ENCODE results near the gene ZER1. TPM values are rescaled to one million over a fixed set of nuclear protein-coding genes. Genes with fewer than 3 reads are reported as not detected.

The ZER1 gene
- total and polyA plus RNA-seq, 2 of the 8 experiments (the other 6 are each of a cell fraction or from before 2014, with no cell fraction given), result 20.5 to 26.6 TPM

- Histone ChIP-seq H3K27ac (ENCODE audit: low read depth, low read length) (no peak overlapping the region), H2AK5ac (ENCODE audit: low read depth, low read length) (no peak overlapping the region), H4K5ac (ENCODE audit: insufficient read length, low read depth, low read length) (no peak overlapping the region), H3K4ac (replicated peaks; ENCODE audit: insufficient read length, low read depth, low read length) (no peak overlapping the region), H2BK15ac (ENCODE audit: low read length) (no peak overlapping the region), H3K4me2 (ENCODE audit: insufficient read depth in 1 of 2, low read depth in 2 of 2, low read length in 2 of 2) (no peak overlapping the region), H3K23ac (ENCODE audit: insufficient read length) (no peak overlapping the region), H2BK120ac (replicated peaks; ENCODE audit: low read depth, low read length) (no peak overlapping the region), H3K4me1 (replicated peaks in 1 of 4; ENCODE audit: control insufficient read depth in 3 of 4, insufficient read depth in 4 of 4, low read length in 3 of 4) (peaks cover 0 to 4% (median 2%) of the 10 kb centered on the region in 4 experiments; a peak in 3 of 7 replicates), H4K20me1 (replicated peaks in 1 of 2; ENCODE audit: control insufficient read depth in 1 of 2, insufficient read depth in 2 of 2, low read length in 2 of 2) (peaks cover 0 to 2% of the 10 kb centered on the region in 2 experiments), H2BK12ac (ENCODE audit: low read depth, low read length) (no peak overlapping the region), H2AFZ (ENCODE audit: low read length) (no peak overlapping the region), H3K23me2 (ENCODE audit: low read depth, low read length) (peaks cover 7% of the 10 kb centered on the region; the same call in 1 of the 2 replicates), H2BK20ac (ENCODE audit: low read length) (no peak overlapping the region), H2BK5ac (ENCODE audit: low read depth, low read length) (peak overlapping the region; percentile 35; the same call in 1 of the 2 replicates), H3K27me3 (replicated peaks in 1 of 4; ENCODE audit: control insufficient read depth in 3 of 4, extremely low read depth in 1 of 4, insufficient read depth in 3 of 4, low read length in 3 of 4) (no peaks in the 10 kb centered on the region), H3K4me3 (ENCODE audit: extremely low read depth in 1 of 4, insufficient read depth in 2 of 4, low read depth in 3 of 4, low read length in 4 of 4) (no peak overlapping the region), H3K18ac (ENCODE audit: extremely low read depth, low read length) (no peak overlapping the region), H3K9ac (replicated peaks in 1 of 4; ENCODE audit: extremely low read depth in 1 of 4, low read depth in 3 of 4, low read length in 3 of 4) (no peak overlapping the region), H4K91ac (replicated peaks; ENCODE audit: insufficient read length, low read length) (no peak overlapping the region), H4K8ac (ENCODE audit: extremely low read depth, insufficient read depth, low read length) (no peak overlapping the region), H3K14ac (ENCODE audit: insufficient read length) (no peak overlapping the region), H3K56ac (replicated peaks; ENCODE audit: insufficient read length, low read depth, low read length) (no peak overlapping the region), H3K79me1 (ENCODE audit: low read depth, low read length) (no peaks in the 10 kb centered on the region), H3K9me3 (ENCODE audit: insufficient read depth in 2 of 2, low read depth in 1 of 2, low read length in 1 of 2) (no peaks in the 10 kb centered on the region), H3K79me2 (ENCODE audit: control insufficient read depth in 1 of 2, insufficient read depth in 2 of 2, low read length in 2 of 2) (no peaks in the 10 kb centered on the region), H3K36me3 (ENCODE audit: control insufficient read depth in 2 of 4, insufficient read depth in 4 of 4, low read length in 3 of 4) (peaks cover 0 to 5% (median 0%) of the 10 kb centered on the region in 4 experiments; a peak in 2 of 8 replicates)
- no peak for TF ChIP-seq JUND (IDR thresholded peaks at IDR 0.05; ENCODE audit: low read length)
- no peak for TF ChIP-seq CEBPB (IDR thresholded peaks at IDR 0.05; ENCODE audit: low read depth, low read length)
- no peak for TF ChIP-seq ATF2 (IDR thresholded peaks at IDR 0.05; ENCODE audit: low read length)
- no peak for TF ChIP-seq GTF2F1 (IDR thresholded peaks at IDR 0.05; ENCODE audit: borderline replicate concordance, low read depth, low read length)
- TF ChIP-seq KDM1A (IDR thresholded peaks at IDR 0.05; ENCODE audit: borderline replicate concordance, low read length), result no peak
- no peak for TF ChIP-seq RFX5 (IDR thresholded peaks at IDR 0.05; ENCODE audit: borderline replicate concordance, low read depth, low read length)
- WGBS, 2 experiments (ENCODE audit: extremely low coverage in 1 of 2, insufficient coverage in 1 of 2, insufficient read length in 1 of 2, insufficient replicate concordance in 2 of 2, low coverage in 1 of 2, low lambda C conversion rate in 2 of 2, missing lambda C conversion rate in 1 of 2), result 94% methylated on average over 21 of the region's 23 CpGs; no CpG with 5 or more reads in 1 of the 2 experiments
- FAIRE-seq (no peak), DNase-seq (ENCODE audit: low read depth in 1 of 2, low spot score in 2 of 2) (no peak)
- ChIA-PET CTCF (ENCODE audit: partially characterized antibody) (interaction anchor here (1.4 kb wide), 2 partner anchors 13 to 71 kb away, joined by 3 to 5 read pairs; no protein-coding TSS in a partner anchor), POLR2A (ENCODE audit: partially characterized antibody) (interaction anchor here (0.9 to 46.1 kb wide), 3 partner anchors 13 to 111 kb away, joined by 3 to 1197 read pairs (median 133); partner anchors contain the start of genes DYNC2I2, ENDOG, SET and ZDHHC12)
Observed at GRCh38 chr9:128706671-128707381, 64.9 kb downstream of the ZER1 start.
